Prostate gland (tissue), 2 donors: ENCODE measurements around the gene FASTKD3. TPM values are rescaled to one million over a fixed set of nuclear protein-coding genes. Genes with fewer than 3 reads are reported as not detected.

ENCODE experiments used
- DNase-seq: peaks from one replicate; pipeline ENCODE4 v3.0.0-alpha.2; 2019; ENCODE audit warnings: low spot score
- H3K27ac ChIP-seq, 2 donors: fragments of 200-600 bp; sonication (generic); 2 replicates each; pipeline ENCODE4 v1.5.1; 2017 to 2019
- H3K27me3 ChIP-seq: fragments of 200-600 bp; sonication (generic); replicated peaks from 2 replicates; pipeline ENCODE4 v1.5.1; 2019; ENCODE audit not compliant: insufficient read depth
- H3K36me3 ChIP-seq, 2 donors: fragments of 200-600 bp; sonication (generic); 1 replicate in 1 of 2; 2 replicates in 1 of 2; pipeline versions ENCODE4 v1.5.1 to v1.8.1; 2017 to 2019
- H3K4me1 ChIP-seq: fragments of 200-600 bp; sonication (generic); replicated peaks from 2 replicates; pipeline ENCODE4 v1.5.1; 2019
- H3K4me3 ChIP-seq, 2 donors: fragments of 200-600 bp; sonication (generic); 2 replicates each; pipeline ENCODE4 v1.5.1; 2017 to 2019
- H3K9me3 ChIP-seq: fragments of 200-600 bp; sonication (generic); 2 replicates; pipeline ENCODE4 v1.5.1; 2017
- POLR2A ChIP-seq: fragments of 450-650 bp; IDR thresholded peaks from one replicate; pipeline ENCODE4 v1.6.1; 2016; ENCODE audit warnings: antibody characterized with exemption, mild to moderate bottlenecking
- POLR2AphosphoS5 ChIP-seq: sonication (generic); formaldehyde crosslinking; IDR thresholded peaks from one replicate; pipeline ENCODE4 v1.6.1; 2017; ENCODE audit warnings: antibody characterized with exemption
- WGBS: methylation state at CpG from one replicate; pipeline ENCODE4 v1.1.5; 2018; 5-methylcytosine and 5-hydroxymethylcytosine counted together
- intact Hi-C: fragments of 100-400 bp; cut with DNase I; formaldehyde crosslinking; loops from one replicate; pipeline ENCODE4 v1.14.2; 2022
- total RNA-seq, 2 donors: library from RNA; depleted of rRNA; stranded (reverse); fragments of >200 nt; gene quantifications; one replicate each; pipeline ENCODE4 v1.1.0, GENCODE V29; 2016
- TF ChIP-seq, protein P1 (sequence below), 4 experiments: fragments of 200-600 bp in 2 of 4; fragments of 450-650 bp in 2 of 4; sonication (generic) in 2 of 4; IDR thresholded peaks; 1 replicate in 3 of 4; 2 replicates in 1 of 4; pipeline ENCODE4 v1.5.1; 2016 to 2019; ENCODE audit warnings: antibody characterized with exemption in 4 of 4, mild to moderate bottlenecking in 2 of 4, moderate library complexity in 2 of 4

Gene FASTKD3
- total RNA-seq, 2 donors from 2014 or later: 9.7 to 10.7 TPM

DNA sequence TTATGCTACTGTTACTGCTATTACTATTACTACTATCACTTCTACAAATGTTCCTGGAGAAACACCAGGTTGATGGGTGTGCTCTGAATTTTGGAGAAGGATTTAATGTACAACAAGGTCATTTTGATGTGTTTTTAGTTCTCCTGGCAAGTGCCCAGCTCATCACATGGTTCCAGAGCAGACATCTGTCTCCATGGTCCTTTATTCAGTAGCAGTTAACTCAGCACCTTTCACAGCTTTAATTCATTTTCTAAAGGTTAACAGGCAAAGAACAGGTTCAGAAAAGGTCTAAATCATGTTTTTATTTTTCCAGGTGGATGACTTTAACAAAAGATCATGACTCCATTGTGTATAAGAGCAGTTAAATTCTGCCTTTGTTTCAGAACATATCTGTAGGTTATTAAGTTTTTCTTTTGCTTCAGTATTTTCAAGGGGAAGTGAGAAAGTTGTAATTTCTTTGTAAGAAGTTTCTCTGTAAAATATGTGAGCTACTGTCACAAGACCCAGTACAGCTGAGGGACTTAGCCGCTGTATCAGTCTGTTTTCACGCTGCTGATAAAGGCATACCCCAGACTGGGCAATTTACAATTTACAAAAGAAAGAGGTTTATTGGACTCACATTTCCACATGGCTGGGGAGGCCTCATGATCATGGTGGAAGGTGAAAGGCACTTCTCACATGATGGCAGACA lies 42.1 kb upstream of the FASTKD3 start:
- TF ChIP-seq POLR2A (no peak), POLR2AphosphoS5 (no peak)
- TF ChIP-seq, protein P1, sequence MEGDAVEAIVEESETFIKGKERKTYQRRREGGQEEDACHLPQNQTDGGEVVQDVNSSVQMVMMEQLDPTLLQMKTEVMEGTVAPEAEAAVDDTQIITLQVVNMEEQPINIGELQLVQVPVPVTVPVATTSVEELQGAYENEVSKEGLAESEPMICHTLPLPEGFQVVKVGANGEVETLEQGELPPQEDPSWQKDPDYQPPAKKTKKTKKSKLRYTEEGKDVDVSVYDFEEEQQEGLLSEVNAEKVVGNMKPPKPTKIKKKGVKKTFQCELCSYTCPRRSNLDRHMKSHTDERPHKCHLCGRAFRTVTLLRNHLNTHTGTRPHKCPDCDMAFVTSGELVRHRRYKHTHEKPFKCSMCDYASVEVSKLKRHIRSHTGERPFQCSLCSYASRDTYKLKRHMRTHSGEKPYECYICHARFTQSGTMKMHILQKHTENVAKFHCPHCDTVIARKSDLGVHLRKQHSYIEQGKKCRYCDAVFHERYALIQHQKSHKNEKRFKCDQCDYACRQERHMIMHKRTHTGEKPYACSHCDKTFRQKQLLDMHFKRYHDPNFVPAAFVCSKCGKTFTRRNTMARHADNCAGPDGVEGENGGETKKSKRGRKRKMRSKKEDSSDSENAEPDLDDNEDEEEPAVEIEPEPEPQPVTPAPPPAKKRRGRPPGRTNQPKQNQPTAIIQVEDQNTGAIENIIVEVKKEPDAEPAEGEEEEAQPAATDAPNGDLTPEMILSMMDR (IDR thresholded peaks at IDR 0.05): no peak
- H3K9me3 ChIP-seq: no peaks in the 10 kb centered on the region
- H3K36me3 ChIP-seq: no peaks in the 10 kb centered on the region
- 95% methylated on average over 2 of the region's 2 CpGs for WGBS
- intact Hi-C loops: no loop called here
- DNase-seq: no peak
- no peak overlapping the region for H3K27ac ChIP-seq
- H3K27me3 ChIP-seq: no peaks in the 10 kb centered on the region
- H3K4me1 ChIP-seq: no peaks in the 10 kb centered on the region
- no peak overlapping the region for H3K4me3 ChIP-seq

DNA sequence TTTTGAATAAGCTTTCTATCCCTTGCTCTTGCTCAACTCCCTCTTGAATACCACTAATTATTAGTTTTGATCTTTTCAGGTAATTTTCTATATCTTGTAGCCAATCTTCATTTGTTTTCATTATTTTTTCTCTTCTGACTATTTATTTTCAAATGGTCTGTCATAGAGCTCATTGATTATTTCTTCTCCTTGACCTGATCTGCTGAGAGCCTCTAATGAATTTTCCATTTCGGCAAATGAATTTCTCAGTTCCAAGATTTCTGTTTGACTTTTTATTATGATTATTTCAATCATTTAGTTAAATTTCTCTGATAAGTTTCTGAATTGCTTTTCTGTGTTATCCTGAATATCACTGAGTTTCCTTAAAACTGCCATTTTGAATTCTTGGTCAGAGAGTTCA lies 39.5 kb upstream of the FASTKD3 start:
- TF ChIP-seq POLR2AphosphoS5 (no peak), POLR2A (no peak)
- TF ChIP-seq, protein P1 (IDR thresholded peaks at IDR 0.05): no peak
- no peak overlapping the region for H3K4me3 ChIP-seq
- intact Hi-C loops: no loop called here
- 100% methylated on average over 1 of the region's 1 CpG for WGBS
- H3K27me3 ChIP-seq: no peaks in the 10 kb centered on the region
- no peaks in the 10 kb centered on the region for H3K9me3 ChIP-seq
- no peak overlapping the region for H3K27ac ChIP-seq
- H3K4me1 ChIP-seq: no peaks in the 10 kb centered on the region
- DNase-seq: no peak
- no peaks in the 10 kb centered on the region for H3K36me3 ChIP-seq

DNA sequence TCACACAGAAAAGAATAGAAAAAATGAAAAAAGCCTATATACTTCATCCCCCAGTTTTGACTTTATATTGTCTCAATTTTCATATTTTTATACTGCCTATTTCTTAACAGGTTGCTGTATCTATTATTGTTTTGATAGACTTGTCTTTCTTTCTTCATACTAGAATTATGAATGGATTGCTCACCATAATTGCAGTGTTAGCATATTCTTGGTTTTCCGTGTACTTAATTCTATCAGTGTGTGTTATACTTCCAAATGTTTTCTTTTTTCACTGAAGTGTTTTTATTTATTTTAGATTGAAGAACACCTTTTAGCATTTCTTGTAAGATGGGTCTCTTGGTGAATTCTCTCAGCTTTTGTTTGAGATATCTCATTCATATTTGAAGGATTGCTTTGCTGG lies 38.8 kb upstream of the FASTKD3 start:
- H3K9me3 ChIP-seq: no peaks in the 10 kb centered on the region
- intact Hi-C loops: no loop called here
- H3K4me1 ChIP-seq: no peaks in the 10 kb centered on the region
- no peak for DNase-seq
- no peaks in the 10 kb centered on the region for H3K27me3 ChIP-seq
- H3K27ac ChIP-seq: no peak overlapping the region
- TF ChIP-seq POLR2AphosphoS5 (no peak), POLR2A (no peak)
- TF ChIP-seq, protein P1 (IDR thresholded peaks at IDR 0.05): no peak
- WGBS: 98% methylated on average over 1 of the region's 1 CpG
- no peaks in the 10 kb centered on the region for H3K36me3 ChIP-seq
- no peak overlapping the region for H3K4me3 ChIP-seq

DNA sequence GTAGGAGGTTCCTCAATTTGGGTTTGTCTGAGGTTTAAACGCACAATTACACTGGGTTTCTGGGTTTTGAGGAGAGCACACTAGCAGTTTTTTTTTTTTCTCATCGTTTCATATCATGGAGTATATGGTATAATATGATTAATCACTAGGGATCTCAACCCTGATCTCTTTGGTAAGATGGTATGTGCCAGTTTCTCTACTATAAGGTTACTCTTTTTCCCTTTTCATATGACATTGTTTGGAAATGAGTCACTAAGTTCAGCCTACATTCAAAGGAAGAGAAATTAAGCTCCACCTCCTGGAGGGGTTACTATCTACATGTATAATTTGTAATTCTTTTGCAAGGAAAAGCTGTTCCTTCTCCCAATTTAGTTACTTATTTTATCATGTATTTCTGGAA lies 35.3 kb upstream of the FASTKD3 start:
- H3K36me3 ChIP-seq: peaks cover 0 to under 1% of the 10 kb centered on the region in 2 donors
- no peak for TF ChIP-seq POLR2AphosphoS5
- TF ChIP-seq, protein P1 (IDR thresholded peaks at IDR 0.05): no peak
- no peak for TF ChIP-seq POLR2A

More for the DNA sequence above, 35.3 kb upstream of the FASTKD3 start:
- WGBS: 91% methylated on average over 2 of the region's 2 CpGs
- Histone ChIP-seq H3K4me1 (no peaks in the 10 kb centered on the region), H3K4me3 (no peak overlapping the region), H3K9me3 (no peaks in the 10 kb centered on the region), H3K27me3 (no peaks in the 10 kb centered on the region), H3K27ac (no peak overlapping the region)
- no peak for DNase-seq
- intact Hi-C loops: no loop called here
